OCI-LY3 (cell line): ENCODE measurements around the gene ALPK1.

Experiments used
- H2AFZ ChIP-seq: fragments of 200-600, 300-600 bp; shearing (Covaris generic); 2 replicates; pipeline ENCODE4 v1.6.0; 2014; ENCODE audit warnings: antibody characterized with exemption, low read depth, low read length
- H3K27ac ChIP-seq: fragments of 200-600, 300-600 bp; sonication (generic); 2 replicates; pipeline ENCODE4 v1.5.1; 2014; ENCODE audit warnings: mild to moderate bottlenecking, low read length, moderate library complexity, mixed read lengths
- H3K27me3 ChIP-seq: fragments of 200-600, 300-600 bp; sonication (generic); 2 replicates; pipeline ENCODE4 v1.6.1; 2014; ENCODE audit warnings: low read depth, low read length, mixed read lengths
- H3K36me3 ChIP-seq: fragments of 200-600, 300-600 bp; sonication (generic); replicated peaks from 2 replicates; pipeline ENCODE3; 2014; ENCODE audit warnings: low read depth, low read length, mixed read lengths
- H3K4me1 ChIP-seq: fragments of 300-600, 200-600 bp; sonication (generic); 2 replicates; pipeline ENCODE4 v1.6.1; 2014; ENCODE audit warnings: low read length, mixed read lengths
- H3K4me2 ChIP-seq: fragments of 200-600, 300-600 bp; sonication (generic); 2 replicates; pipeline ENCODE4 v1.6.1; 2014; ENCODE audit warnings: low read length, mixed read lengths
- H3K4me3 ChIP-seq: fragments of 300-600, 200-600 bp; sonication (generic); 2 replicates; pipeline ENCODE4 v1.5.1; 2014; ENCODE audit warnings: antibody characterized with exemption, mild to moderate bottlenecking, low read length, moderate library complexity
- H3K79me2 ChIP-seq: fragments of 300-600, 200-600 bp; shearing (Covaris generic); 2 replicates; pipeline ENCODE4 v1.6.1; 2014; ENCODE audit warnings: mild to moderate bottlenecking, low read length, mixed read lengths
- H3K9ac ChIP-seq: fragments of 300-600, 200-600 bp; shearing (Covaris generic); 2 replicates; pipeline ENCODE4 v1.6.0; 2014; ENCODE audit warnings: mild to moderate bottlenecking, low read length, moderate library complexity
- H3K9me3 ChIP-seq: fragments of 200-600, 300-600 bp; shearing (Covaris generic); 2 replicates; pipeline ENCODE4 v1.6.1; 2014; ENCODE audit warnings: low read length, mixed read lengths; ENCODE audit not compliant: insufficient read depth
- H4K20me1 ChIP-seq: fragments of 200-600, 300-600 bp; sonication (generic); 2 replicates; pipeline ENCODE4 v1.6.1; 2016; ENCODE audit warnings: low read length, mixed read lengths; ENCODE audit not compliant: insufficient read depth
- CTCF ChIP-seq: fragments of 200-600, 300-600 bp; sonication (generic); IDR thresholded peaks from 2 replicates; pipeline ENCODE4 v1.5.1; 2014; ENCODE audit warnings: antibody characterized with exemption, low read length, low read depth
- EZH2phosphoT487 ChIP-seq: fragments of 200-600 bp; shearing (Covaris generic); IDR thresholded peaks from 2 replicates; pipeline ENCODE4 v1.6.1; 2018; ENCODE audit warnings: antibody characterized with exemption, mixed run types, low read depth

Gene ALPK1

DNA sequence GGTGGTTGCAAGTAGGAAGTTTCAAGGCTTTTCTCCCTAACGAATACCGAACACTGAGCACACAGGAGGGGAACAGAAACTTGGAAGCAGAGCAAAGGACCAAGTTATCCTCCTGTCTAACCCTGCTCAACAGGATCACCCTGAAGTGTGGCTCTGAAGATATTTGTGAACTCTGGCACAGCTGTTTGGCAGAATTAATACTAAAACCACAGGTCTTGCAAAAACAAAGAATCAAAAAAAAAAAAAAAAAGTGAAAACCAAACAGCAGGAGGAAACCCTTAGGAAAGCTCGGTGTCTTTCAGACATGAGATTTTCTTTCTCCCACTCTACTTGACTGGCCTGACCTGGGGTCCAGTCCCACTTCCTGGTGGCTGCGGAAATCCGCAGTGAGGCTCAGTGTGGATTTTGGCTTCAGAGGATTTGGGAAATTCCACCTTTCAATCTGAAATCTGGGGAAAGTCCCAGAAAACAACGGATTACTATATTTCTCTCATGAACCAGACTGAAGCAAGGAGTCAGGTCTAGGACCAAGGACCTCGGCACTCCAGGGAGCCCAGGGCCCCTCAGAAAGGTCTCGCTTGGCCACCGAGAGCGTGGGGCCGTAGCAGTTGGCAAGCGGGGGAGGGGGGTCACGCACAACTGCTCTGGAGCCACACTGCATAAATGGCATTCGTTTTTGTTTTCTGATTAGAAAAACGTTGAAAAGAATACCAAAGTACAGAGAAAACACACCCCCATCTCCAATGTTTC is 12.3 kb upstream of the ALPK1 start:
- H3K79me2 ChIP-seq = peaks cover 71% of the 10 kb centered on the region
- peaks cover 43% of the 10 kb centered on the region for H3K36me3 ChIP-seq
- peak overlapping the region; percentile 96 for H3K4me3 ChIP-seq
- peak overlapping the region; percentile 98 for H3K9ac ChIP-seq
- no peaks in the 10 kb centered on the region for H3K27me3 ChIP-seq
- H3K27ac ChIP-seq = peak overlapping the region; percentile 93
- peak overlapping the region; percentile 86 for H3K4me2 ChIP-seq
- peaks cover 73% of the 10 kb centered on the region for H3K4me1 ChIP-seq
- H2AFZ ChIP-seq = no peak overlapping the region
- H4K20me1 ChIP-seq = peaks cover 43% of the 10 kb centered on the region
- TF ChIP-seq CTCF (no peak), EZH2phosphoT487 (no peak)
- H3K9me3 ChIP-seq = no peaks in the 10 kb centered on the region; the same call in 1 of the 2 replicates

GRCh38 chr4:112287258-112287989 is 9.7 kb upstream of the ALPK1 start:
- H3K36me3 ChIP-seq = peaks cover 25% of the 10 kb centered on the region
- H3K9ac ChIP-seq = peak overlapping the region; percentile 98

DNA sequence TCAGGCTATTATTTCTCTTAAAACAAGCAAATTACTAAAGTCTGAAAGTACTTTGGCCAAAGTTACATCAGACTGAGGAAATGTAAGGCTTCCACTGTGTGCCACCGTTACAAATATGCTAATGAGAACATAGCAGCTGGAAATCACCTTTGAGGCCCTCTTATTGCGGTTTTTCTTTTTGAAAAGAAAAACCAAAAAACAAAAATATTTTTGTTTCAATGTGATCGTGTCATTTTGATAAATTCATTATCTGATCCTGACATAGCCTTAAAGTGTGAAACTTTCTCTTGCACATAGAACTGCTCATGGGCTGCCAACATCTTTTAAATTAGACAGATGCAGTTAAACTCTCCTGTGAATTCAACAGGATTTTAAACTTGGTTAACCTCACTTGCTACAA is 8.7 kb upstream of the ALPK1 start:
- no peaks in the 10 kb centered on the region for H3K27me3 ChIP-seq
- no peak overlapping the region for H2AFZ ChIP-seq
- H3K27ac ChIP-seq = peak overlapping the region; percentile 93
- H3K4me1 ChIP-seq = peaks cover 54% of the 10 kb centered on the region
- peaks cover 11% of the 10 kb centered on the region for H4K20me1 ChIP-seq
- H3K9ac ChIP-seq = peak overlapping the region; percentile 98
- peak overlapping the region; percentile 96 for H3K4me3 ChIP-seq
- H3K36me3 ChIP-seq = peaks cover 15% of the 10 kb centered on the region
- H3K4me2 ChIP-seq = peak overlapping the region; percentile 86
- peaks cover 34% of the 10 kb centered on the region for H3K79me2 ChIP-seq
- no peak for TF ChIP-seq EZH2phosphoT487
- TF ChIP-seq CTCF = no peak
- H3K9me3 ChIP-seq = no peaks in the 10 kb centered on the region

More at GRCh38 chr4:112287258-112287989, 9.7 kb upstream of the ALPK1 start:
- Histone ChIP-seq H3K4me1 (peaks cover 64% of the 10 kb centered on the region), H2AFZ (peak overlapping the region; percentile 33; the same call in 1 of the 2 replicates), H3K4me3 (peak overlapping the region; percentile 96), H3K9me3 (no peaks in the 10 kb centered on the region; the same call in 1 of the 2 replicates), H3K27me3 (no peaks in the 10 kb centered on the region), H3K79me2 (peaks cover 45% of the 10 kb centered on the region), H3K4me2 (peak overlapping the region; percentile 86), H4K20me1 (peaks cover 21% of the 10 kb centered on the region), H3K27ac (peak overlapping the region; percentile 93)
- TF ChIP-seq CTCF (no peak), EZH2phosphoT487 (no peak)

GRCh38 chr4:112289407-112290253 is 7.5 kb upstream of the ALPK1 start:
- H3K4me2 ChIP-seq = peak overlapping the region; percentile 86
- peak overlapping the region; percentile 98 for H3K9ac ChIP-seq
- peaks cover 3% of the 10 kb centered on the region for H3K36me3 ChIP-seq
- peaks cover 47% of the 10 kb centered on the region for H3K4me1 ChIP-seq
- no peaks in the 10 kb centered on the region for H3K9me3 ChIP-seq
- no peaks in the 10 kb centered on the region for H3K27me3 ChIP-seq
- H3K79me2 ChIP-seq = peaks cover 23% of the 10 kb centered on the region
- peak overlapping the region; percentile 87 for H2AFZ ChIP-seq
- H4K20me1 ChIP-seq = no peaks in the 10 kb centered on the region
- H3K27ac ChIP-seq = peak overlapping the region; percentile 93
- TF ChIP-seq EZH2phosphoT487 (no peak), CTCF (no peak)
- H3K4me3 ChIP-seq = peak overlapping the region; percentile 96
